Bone marrow (tissue), 2 donors: ENCODE results near the gene PHLDA1.

ENCODE experiments used
- DNase-seq, 2 donors: peaks; one replicate each; lab custom pipeline; 2025; lab: John Stamatoyannopoulos, UW

The PHLDA1 gene

GRCh38 chr12:76031414-76032042, at the start of gene PHLDA1:
Gene PHLDA1, minus strand, starts transcription at chr12:76031776.
- DNase-seq = peak; percentile 29 to 91

GRCh38 chr12:76080729-76081415, 49.3 kb upstream of the PHLDA1 start:
- no peak for DNase-seq

GRCh38 chr12:76080017-76080728, 48.6 kb upstream of the PHLDA1 start:
- DNase-seq = no peak

- DNase-seq = no peak
These were observed 47.2 kb upstream of the PHLDA1 start for GRCh38 chr12:76078748-76079147.

- no peak for DNase-seq
These were observed 43.9 kb upstream of the PHLDA1 start for GRCh38 chr12:76075448-76075847.

- no peak for DNase-seq
These were observed 43.2 kb upstream of the PHLDA1 start for GRCh38 chr12:76074701-76075336.

- no peak for DNase-seq
These were observed 42.0 kb upstream of the PHLDA1 start for GRCh38 chr12:76073561-76073960.

- DNase-seq = no peak
These were observed 41.0 kb upstream of the PHLDA1 start for GRCh38 chr12:76072568-76072967.

- no peak for DNase-seq
These were observed 37.8 kb upstream of the PHLDA1 start for GRCh38 chr12:76069339-76069738.

GRCh38 chr12:76065917-76066316, 34.3 kb upstream of the PHLDA1 start:
- DNase-seq = no peak

GRCh38 chr12:76064904-76065303, 33.3 kb upstream of the PHLDA1 start:
- DNase-seq = no peak

GRCh38 chr12:76060111-76060510, 28.5 kb upstream of the PHLDA1 start:
- DNase-seq = no peak

- no peak for DNase-seq
These were observed 25.8 kb upstream of the PHLDA1 start for GRCh38 chr12:76057326-76057725.

- DNase-seq = no peak
These were observed 23.8 kb upstream of the PHLDA1 start for GRCh38 chr12:76055393-76055792.

- no peak for DNase-seq
These were observed 18.1 kb upstream of the PHLDA1 start for GRCh38 chr12:76049575-76050251.

- DNase-seq = no peak
These were observed 16.2 kb upstream of the PHLDA1 start for GRCh38 chr12:76047742-76048141.

GRCh38 chr12:76047060-76047459, 15.5 kb upstream of the PHLDA1 start:
- no peak for DNase-seq

- DNase-seq = no peak
These were observed 11.8 kb upstream of the PHLDA1 start for GRCh38 chr12:76043377-76043776.

GRCh38 chr12:76042147-76042546, 10.6 kb upstream of the PHLDA1 start:
- no peak for DNase-seq

GRCh38 chr12:76041406-76041805, 9.8 kb upstream of the PHLDA1 start:
- no peak for DNase-seq

GRCh38 chr12:76040461-76040860, 8.9 kb upstream of the PHLDA1 start:
- no peak for DNase-seq

- no peak for DNase-seq
These were observed 6.6 kb upstream of the PHLDA1 start for GRCh38 chr12:76038176-76038575.
